ENCODE results near the gene RAD54L. TPM values are rescaled to one million over a fixed set of nuclear protein-coding genes. Genes with fewer than 3 reads are reported as not detected.

The RAD54L gene
- 1.8 and 2.5 TPM in 2 replicates for total RNA-seq

GRCh38 chr1:46247436-46248121 lies at the start of gene RAD54L:
Gene RAD54L (plus strand): TSS chr1:46247763. CDS start chr1:46248406, 643 bp downstream.

GRCh38 chr1:46197964-46198811 lies 49.4 kb upstream of the RAD54L start, which contains the start of gene POMGNT1:
Gene POMGNT1 (minus strand): TSS chr1:46198434. CDS start chr1:46197821, 613 bp downstream.

GRCh38 chr1:46303038-46303871 lies 55.7 kb downstream of the RAD54L start, which contains the start of the genes LRRC41 and UQCRH:
Gene LRRC41 (minus strand): TSS chr1:46303616. CDS start chr1:46303322, 294 bp downstream.
Gene UQCRH (plus strand): TSS chr1:46303698. CDS start chr1:46303767, 69 bp downstream.

Other genes starting within 250 kb of the RAD54L start
- gene PIK3R3, start 115.1 kb upstream of the RAD54L start, total RNA-seq: 3.8 TPM in 2 replicates
- gene TSPAN1, start 72.7 kb upstream of the RAD54L start, total RNA-seq: 0.73 and 0.78 TPM in 2 replicates
- gene P3R3URF, start 71.3 kb upstream of the RAD54L start, total RNA-seq: not detected in 2 replicates
- 85.2 and 133 TPM in 2 replicates for gene POMGNT1, start 49.3 kb upstream of the RAD54L start, total RNA-seq
- 5.3 and 7.7 TPM in 2 replicates for gene LURAP1, start 44.4 kb upstream of the RAD54L start, total RNA-seq
- gene LRRC41, start 55.9 kb downstream of the RAD54L start, total RNA-seq: 98.1 and 98.3 TPM in 2 replicates
- 118 and 163 TPM in 2 replicates for gene UQCRH, start 55.9 kb downstream of the RAD54L start, total RNA-seq
- gene NSUN4, start 93.0 kb downstream of the RAD54L start, total RNA-seq: 16.7 and 26.4 TPM in 2 replicates
- gene FAAH, start 146.6 kb downstream of the RAD54L start, total RNA-seq: 0.72 and 1.9 TPM in 2 replicates
- not detected in 2 replicates for gene DMBX1, start 242.1 kb downstream of the RAD54L start, total RNA-seq